Neural crest cell (in vitro differentiated cells): ENCODE measurements around the gene DNAH12. TPM values are rescaled to one million over a fixed set of nuclear protein-coding genes. Genes with fewer than 3 reads are reported as not detected.

Source experiments
- DNase-seq: peaks from one replicate; pipeline ENCODE4 v3.0.0; 2021; ENCODE audit warnings: low read depth, mixed read lengths, low spot score
- H3K27ac Mint-ChIP-seq: one replicate; pipeline ENCODE4 v1.8.0; 2021; ENCODE audit warnings: mild to moderate bottlenecking, mixed read lengths; ENCODE audit not compliant: unreplicated experiment
- H3K27me3 Mint-ChIP-seq: 2 replicates; pipeline ENCODE4 v1.8.0; 2021; ENCODE audit warnings: low read depth, mild to moderate bottlenecking, mixed read lengths
- H3K36me3 Mint-ChIP-seq: 2 replicates; pipeline ENCODE4 v1.8.0; 2021; ENCODE audit warnings: low read depth, mild to moderate bottlenecking, mixed read lengths
- H3K4me1 Mint-ChIP-seq: 2 replicates; pipeline ENCODE4 v1.8.0; 2021; ENCODE audit warnings: mixed read lengths
- H3K4me3 Mint-ChIP-seq: one replicate; pipeline ENCODE4 v1.8.0; 2021; ENCODE audit warnings: mild to moderate bottlenecking, mixed read lengths
- H3K9me3 Mint-ChIP-seq: 2 replicates; pipeline ENCODE4 v1.8.0; 2021; ENCODE audit warnings: mixed read lengths
- total RNA-seq: library from RNA; stranded (reverse); gene quantifications from 2 replicates; pipeline ENCODE4 v1.2.1, GENCODE V29; 2021
- TF ChIP-seq, protein P1 (sequence below): fragments of 200-600 bp; sonication (generic); conservative IDR thresholded peaks from 2 replicates; pipeline ENCODE4 v1.5.0; 2021; ENCODE audit warnings: antibody characterized with exemption, mild to moderate bottlenecking

Gene DNAH12
- total RNA-seq, 1 donor from 2014 or later, result 0.09 TPM

DNA sequence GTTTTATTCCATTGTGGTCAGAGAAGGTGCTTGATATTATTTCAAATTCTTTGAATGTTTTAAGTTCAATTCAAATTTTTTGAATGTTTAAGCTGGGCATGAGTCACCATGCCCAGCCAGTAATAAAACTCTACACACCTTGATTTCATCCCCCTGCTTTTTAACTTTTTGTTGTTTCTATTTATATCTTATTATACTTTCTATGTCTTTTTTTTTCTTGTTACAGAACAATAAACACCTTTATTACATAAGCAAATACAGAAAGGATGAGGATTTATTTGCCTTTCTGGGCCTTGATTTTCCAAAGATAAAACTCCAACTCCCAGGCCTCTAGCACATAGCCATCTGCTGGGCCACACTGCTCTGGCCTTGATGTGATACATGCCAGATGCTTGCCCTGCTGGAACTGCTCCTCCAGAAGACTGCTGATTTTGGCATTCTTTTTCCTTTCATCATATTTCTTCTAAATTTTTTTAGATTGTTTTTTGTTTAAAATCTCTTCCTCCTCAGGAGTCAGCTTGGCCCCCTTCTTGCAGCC lies 14.0 kb downstream of the DNAH12 start:
- TF ChIP-seq, protein P1, sequence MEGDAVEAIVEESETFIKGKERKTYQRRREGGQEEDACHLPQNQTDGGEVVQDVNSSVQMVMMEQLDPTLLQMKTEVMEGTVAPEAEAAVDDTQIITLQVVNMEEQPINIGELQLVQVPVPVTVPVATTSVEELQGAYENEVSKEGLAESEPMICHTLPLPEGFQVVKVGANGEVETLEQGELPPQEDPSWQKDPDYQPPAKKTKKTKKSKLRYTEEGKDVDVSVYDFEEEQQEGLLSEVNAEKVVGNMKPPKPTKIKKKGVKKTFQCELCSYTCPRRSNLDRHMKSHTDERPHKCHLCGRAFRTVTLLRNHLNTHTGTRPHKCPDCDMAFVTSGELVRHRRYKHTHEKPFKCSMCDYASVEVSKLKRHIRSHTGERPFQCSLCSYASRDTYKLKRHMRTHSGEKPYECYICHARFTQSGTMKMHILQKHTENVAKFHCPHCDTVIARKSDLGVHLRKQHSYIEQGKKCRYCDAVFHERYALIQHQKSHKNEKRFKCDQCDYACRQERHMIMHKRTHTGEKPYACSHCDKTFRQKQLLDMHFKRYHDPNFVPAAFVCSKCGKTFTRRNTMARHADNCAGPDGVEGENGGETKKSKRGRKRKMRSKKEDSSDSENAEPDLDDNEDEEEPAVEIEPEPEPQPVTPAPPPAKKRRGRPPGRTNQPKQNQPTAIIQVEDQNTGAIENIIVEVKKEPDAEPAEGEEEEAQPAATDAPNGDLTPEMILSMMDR, result no peak
- no peak overlapping the region for H3K4me3 Mint-ChIP-seq
- H3K9me3 Mint-ChIP-seq, result no peaks in the 10 kb centered on the region
- no peak overlapping the region for H3K27ac Mint-ChIP-seq
- no peaks in the 10 kb centered on the region for H3K27me3 Mint-ChIP-seq
- H3K36me3 Mint-ChIP-seq, result no peaks in the 10 kb centered on the region
- DNase-seq, result no peak
- H3K4me1 Mint-ChIP-seq, result no peaks in the 10 kb centered on the region

DNA sequence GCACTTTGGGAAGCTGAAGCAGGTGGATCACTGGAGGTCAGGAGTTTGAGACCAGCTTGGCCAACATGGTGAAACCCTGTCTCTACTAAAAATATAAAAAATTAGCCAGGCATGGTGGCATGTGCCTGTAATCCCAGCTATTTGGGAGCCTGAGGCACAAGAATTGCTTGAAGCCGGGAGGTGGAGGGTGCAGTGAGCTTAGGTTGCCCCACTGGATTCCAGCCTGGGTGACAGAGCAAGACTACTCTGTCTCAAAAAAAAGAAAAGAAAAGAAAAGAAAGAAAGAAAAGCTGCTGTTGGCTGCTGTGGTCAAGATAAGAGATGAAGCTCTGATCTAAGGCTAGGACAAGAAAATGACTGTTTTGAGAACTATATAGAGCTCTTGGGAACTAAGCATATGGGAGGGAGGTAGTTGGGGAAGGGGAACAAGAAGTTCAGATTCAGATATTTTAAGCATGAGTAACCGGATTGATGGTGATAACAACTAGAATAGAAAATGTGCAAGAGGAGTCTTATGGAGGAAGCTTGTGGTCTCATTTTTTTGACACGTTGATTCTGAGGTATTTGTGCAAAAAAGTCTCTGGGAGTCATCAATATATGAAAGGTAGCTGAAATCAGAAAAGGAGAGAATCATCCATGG lies 25.7 kb downstream of the DNAH12 start:
- Mint-ChIP-seq H3K4me1 (no peaks in the 10 kb centered on the region), H3K36me3 (no peaks in the 10 kb centered on the region), H3K4me3 (no peak overlapping the region), H3K27ac (no peak overlapping the region), H3K9me3 (no peaks in the 10 kb centered on the region), H3K27me3 (peaks cover 6% of the 10 kb centered on the region)
- DNase-seq, result no peak
- TF ChIP-seq, protein P1, result no peak

DNA sequence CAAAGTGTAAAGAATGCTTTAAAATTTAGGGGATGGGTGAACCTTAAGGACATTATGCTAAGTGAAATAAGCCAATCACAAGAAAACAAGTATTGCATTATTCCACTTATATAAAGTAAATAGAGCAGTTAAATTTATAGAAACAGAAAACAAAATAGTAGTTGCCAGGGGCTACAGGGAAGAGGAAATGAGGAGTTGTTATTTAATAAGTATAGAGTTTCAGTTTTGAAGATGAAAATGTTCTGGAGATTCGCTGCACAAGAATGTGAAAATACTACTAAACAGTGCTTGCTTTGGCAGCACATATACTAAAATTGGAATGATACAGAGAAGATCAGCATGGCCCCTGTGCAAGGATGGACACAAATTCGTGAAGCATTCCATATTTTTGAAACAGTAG lies 32.0 kb downstream of the DNAH12 start:
- TF ChIP-seq, protein P1, result no peak
- no peaks in the 10 kb centered on the region for H3K9me3 Mint-ChIP-seq
- DNase-seq, result no peak
- no peak overlapping the region for H3K27ac Mint-ChIP-seq
- H3K36me3 Mint-ChIP-seq, result no peaks in the 10 kb centered on the region
- peaks cover 2% of the 10 kb centered on the region for H3K27me3 Mint-ChIP-seq
- no peaks in the 10 kb centered on the region for H3K4me1 Mint-ChIP-seq
- no peak overlapping the region for H3K4me3 Mint-ChIP-seq

DNA sequence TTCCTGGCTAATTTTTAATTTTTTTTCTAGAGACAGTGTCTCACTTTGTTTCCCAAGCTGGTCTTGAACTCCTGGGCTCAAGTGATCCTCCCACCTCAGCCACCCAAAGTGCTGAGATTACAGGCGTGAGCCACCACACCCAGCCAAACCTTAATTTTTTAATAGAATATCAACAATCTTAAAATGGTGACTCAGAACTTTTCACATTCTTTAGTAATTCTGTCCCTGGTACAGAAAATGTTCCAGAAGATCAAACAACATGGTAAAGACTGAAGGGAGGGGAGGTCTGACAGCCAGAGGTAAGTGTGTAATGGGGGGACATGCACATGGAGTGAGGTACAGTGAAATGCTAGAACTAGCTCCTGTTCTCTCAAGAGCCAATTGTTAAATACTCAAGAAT lies 38.2 kb downstream of the DNAH12 start:
- Mint-ChIP-seq H3K27ac (no peak overlapping the region), H3K27me3 (no peaks in the 10 kb centered on the region), H3K4me1 (no peaks in the 10 kb centered on the region), H3K4me3 (no peak overlapping the region), H3K9me3 (no peaks in the 10 kb centered on the region), H3K36me3 (no peaks in the 10 kb centered on the region)
- no peak for DNase-seq
- TF ChIP-seq, protein P1, result no peak

DNA sequence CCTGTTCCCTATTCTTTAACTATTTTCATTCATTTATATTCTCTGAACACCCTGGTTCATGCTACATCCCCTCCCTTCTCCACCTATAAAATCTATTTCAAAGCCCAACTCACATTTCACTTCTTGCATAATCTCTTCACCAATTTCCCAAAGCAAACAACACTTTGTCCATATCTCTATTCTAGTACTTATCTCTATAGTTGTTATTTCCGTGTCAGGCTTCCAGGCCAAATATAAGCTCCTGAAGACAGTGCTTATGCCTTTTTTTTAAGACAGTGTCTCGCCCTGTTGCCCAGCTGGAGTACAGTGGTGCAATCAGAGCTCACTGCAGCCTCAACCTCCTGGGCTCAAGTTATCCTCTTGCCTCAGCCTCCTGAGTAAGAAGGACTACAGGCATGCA lies 43.6 kb downstream of the DNAH12 start:
- Mint-ChIP-seq H3K4me3 (no peak overlapping the region), H3K36me3 (no peaks in the 10 kb centered on the region), H3K9me3 (no peaks in the 10 kb centered on the region), H3K27me3 (no peaks in the 10 kb centered on the region), H3K27ac (no peak overlapping the region), H3K4me1 (no peaks in the 10 kb centered on the region)
- DNase-seq, result no peak
- TF ChIP-seq, protein P1, result no peak
